Measurements from ENCODE around the gene FOLR3.
"Not testable (repeated sequence)": the region's sequence is repeated elsewhere in the genome, so short reads cannot be mapped to it uniquely, and the experiment has no call there.

FOLR3 gene

GRCh38 chr11:72142543-72142942 is 7.0 kb downstream of the FOLR3 start:
- H3K4me1 ChIP-seq (ENCODE audit: insufficient read depth, low read length); H3K4me3 ChIP-seq (ENCODE audit: low read length); H3K27me3 ChIP-seq (ENCODE audit: insufficient read depth, low read length); H3K27ac ChIP-seq (ENCODE audit: low read depth, low read length); H3K9me3 ChIP-seq (ENCODE audit: insufficient read depth, low read depth, low read length); H3K9ac ChIP-seq (ENCODE audit: low read depth, low read length); H3K36me3 ChIP-seq (ENCODE audit: insufficient read depth, low read length): not testable (repeated sequence)
- no CpG with 5 or more reads among the region's 1 CpG for WGBS

GRCh38 chr11:72144807-72145565 is 9.5 kb downstream of the FOLR3 start:
- Histone ChIP-seq H3K4me3 (ENCODE audit: low read length) (no peak overlapping the region), H3K4me1 (ENCODE audit: insufficient read depth, low read length) (no peaks in the 10 kb centered on the region), H3K9ac (ENCODE audit: low read depth, low read length) (no peak overlapping the region), H3K36me3 (ENCODE audit: insufficient read depth, low read length) (no peaks in the 10 kb centered on the region), H3K27ac (ENCODE audit: low read depth, low read length) (no peak overlapping the region), H3K9me3 (ENCODE audit: insufficient read depth, low read depth, low read length) (no peaks in the 10 kb centered on the region), H3K27me3 (ENCODE audit: insufficient read depth, low read length) (no peaks in the 10 kb centered on the region)
- 95% methylated on average over 4 of the region's 4 CpGs for WGBS

DNA sequence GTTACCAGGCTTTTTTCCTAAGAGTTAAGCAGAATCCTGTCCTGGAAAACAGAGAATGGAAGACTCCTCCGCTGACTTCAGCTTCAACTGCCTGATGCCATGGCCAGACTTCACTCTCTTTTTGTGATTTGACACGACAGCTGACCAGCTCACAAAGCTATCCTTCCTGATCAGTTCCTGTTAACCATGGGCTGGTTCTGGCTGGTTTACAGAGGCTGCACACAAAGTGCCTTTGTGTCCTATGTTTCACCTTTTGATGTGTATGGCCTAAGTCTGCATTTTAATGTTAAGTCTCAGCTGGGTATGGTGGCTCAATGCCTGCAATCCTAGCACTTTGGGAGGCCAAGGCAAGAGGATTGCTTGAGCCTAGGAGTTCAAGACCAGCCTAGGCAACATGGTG is 11.1 kb downstream of the FOLR3 start:
- no peak overlapping the region for H3K27ac ChIP-seq (ENCODE audit: low read depth, low read length)
- 46% methylated on average over 2 of the region's 2 CpGs for WGBS
- H3K9me3 ChIP-seq (ENCODE audit: insufficient read depth, low read depth, low read length): no peaks in the 10 kb centered on the region

GRCh38 chr11:72150882-72151281 is 15.4 kb downstream of the FOLR3 start:
- H3K4me3 ChIP-seq (ENCODE audit: low read length): no peak overlapping the region
- H3K27me3 ChIP-seq (ENCODE audit: insufficient read depth, low read length): no peaks in the 10 kb centered on the region
- no peak overlapping the region for H3K9ac ChIP-seq (ENCODE audit: low read depth, low read length)
- no peaks in the 10 kb centered on the region for H3K9me3 ChIP-seq (ENCODE audit: insufficient read depth, low read depth, low read length)
- WGBS: 86% methylated on average over 4 of the region's 4 CpGs
- no peak overlapping the region for H3K27ac ChIP-seq (ENCODE audit: low read depth, low read length)
- H3K36me3 ChIP-seq (ENCODE audit: insufficient read depth, low read length): no peaks in the 10 kb centered on the region
- no peaks in the 10 kb centered on the region for H3K4me1 ChIP-seq (ENCODE audit: insufficient read depth, low read length)

More for the DNA sequence above, 11.1 kb downstream of the FOLR3 start:
- no peak overlapping the region for H3K4me3 ChIP-seq (ENCODE audit: low read length)
- H3K36me3 ChIP-seq (ENCODE audit: insufficient read depth, low read length): no peaks in the 10 kb centered on the region
- no peaks in the 10 kb centered on the region for H3K4me1 ChIP-seq (ENCODE audit: insufficient read depth, low read length)
- no peaks in the 10 kb centered on the region for H3K27me3 ChIP-seq (ENCODE audit: insufficient read depth, low read length)
- no peak overlapping the region for H3K9ac ChIP-seq (ENCODE audit: low read depth, low read length)

- not testable (repeated sequence) for H3K9me3 ChIP-seq (ENCODE audit: insufficient read depth, low read depth, low read length); H3K27me3 ChIP-seq (ENCODE audit: insufficient read depth, low read length); H3K4me3 ChIP-seq (ENCODE audit: low read length); H3K4me1 ChIP-seq (ENCODE audit: insufficient read depth, low read length); H3K27ac ChIP-seq (ENCODE audit: low read depth, low read length); H3K36me3 ChIP-seq (ENCODE audit: insufficient read depth, low read length); H3K9ac ChIP-seq (ENCODE audit: low read depth, low read length)
- 88% methylated on average over 6 of the region's 6 CpGs for WGBS
Observed at GRCh38 chr11:72153874-72154273, 18.3 kb downstream of the FOLR3 start.

- WGBS: 91% methylated on average over 3 of the region's 3 CpGs
- Histone ChIP-seq H3K36me3 (ENCODE audit: insufficient read depth, low read length) (no peaks in the 10 kb centered on the region), H3K9me3 (ENCODE audit: insufficient read depth, low read depth, low read length) (no peaks in the 10 kb centered on the region), H3K27ac (ENCODE audit: low read depth, low read length) (no peak overlapping the region), H3K9ac (ENCODE audit: low read depth, low read length) (no peak overlapping the region), H3K27me3 (ENCODE audit: insufficient read depth, low read length) (peaks cover 4% of the 10 kb centered on the region; the same call in 1 of the 2 replicates), H3K4me3 (ENCODE audit: low read length) (no peak overlapping the region), H3K4me1 (ENCODE audit: insufficient read depth, low read length) (no peaks in the 10 kb centered on the region)
Observed at GRCh38 chr11:72154816-72155215, 19.3 kb downstream of the FOLR3 start.

GRCh38 chr11:72155751-72156150 is 20.2 kb downstream of the FOLR3 start:
- H3K27ac ChIP-seq (ENCODE audit: low read depth, low read length): no peak overlapping the region
- no peaks in the 10 kb centered on the region for H3K4me1 ChIP-seq (ENCODE audit: insufficient read depth, low read length)
- H3K27me3 ChIP-seq (ENCODE audit: insufficient read depth, low read length): peaks cover 4% of the 10 kb centered on the region; the same call in 1 of the 2 replicates
- H3K4me3 ChIP-seq (ENCODE audit: low read length): no peak overlapping the region
- no peaks in the 10 kb centered on the region for H3K36me3 ChIP-seq (ENCODE audit: insufficient read depth, low read length)
- H3K9me3 ChIP-seq (ENCODE audit: insufficient read depth, low read depth, low read length): no peaks in the 10 kb centered on the region
- no peak overlapping the region for H3K9ac ChIP-seq (ENCODE audit: low read depth, low read length)
- 96% methylated on average over 4 of the region's 4 CpGs for WGBS

DNA sequence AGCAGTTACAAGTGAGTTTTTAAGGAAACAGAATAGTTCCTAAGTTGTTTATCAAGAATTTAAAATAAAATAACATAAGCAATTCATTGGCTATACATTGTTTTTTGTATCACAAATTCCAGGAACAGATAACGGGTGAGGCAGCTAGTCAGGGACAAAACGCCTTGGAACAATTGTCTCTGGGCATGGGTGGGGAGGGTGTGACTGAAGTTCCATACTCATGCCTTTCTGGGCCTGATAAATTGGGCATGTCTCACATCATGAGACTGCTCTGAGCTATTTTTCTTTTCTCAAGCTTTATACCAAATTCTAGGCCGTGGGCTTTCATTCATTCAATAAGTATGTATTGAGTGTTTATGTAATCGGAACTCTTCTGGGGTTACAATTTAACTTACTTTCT is 21.6 kb downstream of the FOLR3 start:
- no peaks in the 10 kb centered on the region for H3K36me3 ChIP-seq (ENCODE audit: insufficient read depth, low read length)
- H3K9me3 ChIP-seq (ENCODE audit: insufficient read depth, low read depth, low read length): no peaks in the 10 kb centered on the region
- peaks cover 4% of the 10 kb centered on the region; the same call in 1 of the 2 replicates for H3K27me3 ChIP-seq (ENCODE audit: insufficient read depth, low read length)
- no peaks in the 10 kb centered on the region for H3K4me1 ChIP-seq (ENCODE audit: insufficient read depth, low read length)
- 89% methylated on average over 2 of the region's 4 CpGs for WGBS
- H3K27ac ChIP-seq (ENCODE audit: low read depth, low read length): no peak overlapping the region
- no peak overlapping the region for H3K4me3 ChIP-seq (ENCODE audit: low read length)
- H3K9ac ChIP-seq (ENCODE audit: low read depth, low read length): no peak overlapping the region

DNA sequence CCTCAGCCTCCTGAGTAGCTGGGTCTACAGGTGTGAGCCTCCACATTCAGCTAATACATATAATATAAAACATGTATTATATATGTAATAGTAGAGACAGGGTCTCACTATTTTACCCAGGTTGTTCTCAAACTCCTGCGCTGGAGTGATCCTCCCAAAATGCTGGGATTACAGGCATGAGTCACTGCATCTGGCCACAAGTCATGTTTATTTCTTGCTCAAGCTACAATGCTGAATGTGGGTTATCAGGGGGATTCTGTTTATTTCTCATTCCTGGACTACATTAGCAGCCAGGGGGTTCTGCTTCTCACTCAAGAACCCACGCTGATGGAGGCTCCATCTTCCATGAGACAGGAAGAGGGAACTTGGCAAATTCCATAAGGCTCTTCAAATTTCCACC is 24.8 kb downstream of the FOLR3 start:
- no peak overlapping the region for H3K27ac ChIP-seq (ENCODE audit: low read depth, low read length)
- H3K9me3 ChIP-seq (ENCODE audit: insufficient read depth, low read depth, low read length): no peaks in the 10 kb centered on the region
- no peaks in the 10 kb centered on the region for H3K36me3 ChIP-seq (ENCODE audit: insufficient read depth, low read length)
- no peak overlapping the region for H3K9ac ChIP-seq (ENCODE audit: low read depth, low read length)
- peaks cover 4% of the 10 kb centered on the region for H3K27me3 ChIP-seq (ENCODE audit: insufficient read depth, low read length)
- WGBS: 93% methylated on average over 2 of the region's 2 CpGs
- H3K4me1 ChIP-seq (ENCODE audit: insufficient read depth, low read length): no peaks in the 10 kb centered on the region
- no peak overlapping the region for H3K4me3 ChIP-seq (ENCODE audit: low read length)

DNA sequence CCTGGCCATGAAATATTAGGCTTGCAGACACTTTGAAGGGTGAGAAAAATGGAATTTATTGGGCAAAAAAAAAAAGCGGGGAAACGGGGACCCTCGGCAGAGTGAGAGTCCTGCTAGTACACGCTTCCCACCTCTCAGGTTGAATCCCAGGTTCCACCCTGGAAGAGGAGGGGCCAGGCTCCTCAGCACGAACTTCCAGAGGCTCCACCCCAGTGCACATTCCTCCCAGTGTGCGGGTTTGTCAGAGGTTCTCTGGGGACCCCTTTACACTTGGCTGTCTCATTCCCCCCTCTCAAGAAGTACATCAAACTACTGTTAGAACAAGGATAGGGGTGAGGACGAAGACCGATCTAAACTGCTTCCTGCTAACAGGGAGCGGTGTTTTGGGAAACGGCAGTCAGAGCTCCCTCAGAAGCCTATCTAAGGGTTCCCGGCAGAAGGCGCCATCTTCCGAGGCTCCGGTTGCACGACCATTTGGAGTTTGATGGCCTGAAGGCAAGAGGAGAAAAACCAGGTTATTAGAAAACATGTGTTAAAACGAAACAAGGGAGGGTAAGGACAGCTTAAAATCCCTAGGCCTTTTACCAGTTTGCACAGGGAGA is 27.5 kb downstream of the FOLR3 start:
- H3K9ac ChIP-seq (ENCODE audit: low read depth, low read length): no peak overlapping the region
- no peaks in the 10 kb centered on the region for H3K36me3 ChIP-seq (ENCODE audit: insufficient read depth, low read length)
- 93% methylated on average over 16 of the region's 16 CpGs for WGBS
- H3K4me1 ChIP-seq (ENCODE audit: insufficient read depth, low read length): no peaks in the 10 kb centered on the region
- H3K27me3 ChIP-seq (ENCODE audit: insufficient read depth, low read length): peaks cover 4% of the 10 kb centered on the region
- no peaks in the 10 kb centered on the region for H3K9me3 ChIP-seq (ENCODE audit: insufficient read depth, low read depth, low read length)
- H3K4me3 ChIP-seq (ENCODE audit: low read length): no peak overlapping the region
- no peak overlapping the region for H3K27ac ChIP-seq (ENCODE audit: low read depth, low read length)

GRCh38 chr11:72164187-72164586 is 28.7 kb downstream of the FOLR3 start:
- not testable (repeated sequence) for H3K4me3 ChIP-seq (ENCODE audit: low read length); H3K27ac ChIP-seq (ENCODE audit: low read depth, low read length); H3K36me3 ChIP-seq (ENCODE audit: insufficient read depth, low read length); H3K9me3 ChIP-seq (ENCODE audit: insufficient read depth, low read depth, low read length); H3K9ac ChIP-seq (ENCODE audit: low read depth, low read length); H3K4me1 ChIP-seq (ENCODE audit: insufficient read depth, low read length); H3K27me3 ChIP-seq (ENCODE audit: insufficient read depth, low read length)
- no CpG with 5 or more reads among the region's 3 CpGs for WGBS

Measured in HUES64 (cell line).